GM21737 (cell line): ENCODE results near the gene USP32.
A peak's percentile ranks its signal among the peaks of the same experiment; 100 is the strongest.
"Not testable (repeated sequence)": the region's sequence is repeated elsewhere in the genome, so short reads cannot be mapped to it uniquely, and the experiment has no call there.

Experiments used
- ATAC-seq: cut with Tn5 transposase; IDR thresholded peaks from one replicate; pipeline ENCODE4 v1.9.1; 2021; ENCODE audit warnings: mild to moderate bottlenecking, moderate library complexity; ENCODE audit not compliant: unreplicated experiment

USP32 gene

DNA sequence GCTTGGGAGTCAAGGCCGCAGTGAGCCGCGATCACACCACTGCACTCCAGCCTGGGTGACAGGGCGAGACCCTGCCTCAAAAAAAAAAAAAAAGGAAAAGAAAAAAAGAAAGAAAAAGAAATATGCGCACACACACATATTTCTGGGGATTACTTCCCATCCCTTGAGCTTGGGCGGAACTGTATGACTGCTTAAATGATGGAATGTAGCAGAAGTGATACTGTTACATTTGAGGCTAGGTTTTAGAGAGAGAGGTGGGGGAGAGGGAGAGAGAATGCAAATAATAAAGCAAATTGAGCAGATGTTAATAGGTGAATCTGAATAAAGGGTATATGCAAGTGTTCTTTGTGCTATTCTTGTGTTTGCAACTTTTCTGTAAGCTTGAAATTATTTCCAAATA is 12.0 kb upstream of the USP32 start:
- no peak for ATAC-seq

DNA sequence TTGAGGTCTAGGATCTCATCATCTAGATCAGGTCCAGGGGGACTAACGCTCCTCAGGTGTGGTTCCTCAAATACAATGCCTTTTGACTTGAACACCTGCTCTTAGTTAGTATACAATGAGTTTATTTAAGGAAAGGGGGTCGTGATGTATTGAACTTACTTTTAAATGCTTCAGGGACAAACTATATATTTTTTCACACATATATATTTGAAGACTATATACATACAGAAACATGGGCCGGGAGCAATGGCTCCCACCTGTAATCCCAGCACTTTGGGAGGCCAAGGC is 11.5 kb upstream of the USP32 start:
- ATAC-seq = no peak

DNA sequence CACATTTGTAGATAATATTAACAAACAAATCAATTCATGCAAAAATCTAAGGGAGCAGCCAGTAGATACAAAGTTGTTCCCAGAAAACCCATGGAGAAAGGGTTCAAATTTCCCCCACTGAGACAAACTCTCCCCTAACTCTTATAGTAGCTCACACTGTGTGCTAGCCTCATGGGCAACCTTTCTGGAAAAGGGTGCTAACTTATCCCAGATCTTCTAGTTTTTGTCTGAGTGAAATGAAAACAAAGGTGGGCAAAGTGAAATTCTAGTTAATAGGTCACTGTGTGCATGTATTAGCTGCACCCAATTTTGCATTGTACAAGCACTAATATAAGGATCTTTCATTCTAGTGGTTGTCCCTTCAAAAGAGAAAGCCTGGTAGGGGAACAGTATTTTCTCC is 9.9 kb upstream of the USP32 start:
- no peak for ATAC-seq

DNA sequence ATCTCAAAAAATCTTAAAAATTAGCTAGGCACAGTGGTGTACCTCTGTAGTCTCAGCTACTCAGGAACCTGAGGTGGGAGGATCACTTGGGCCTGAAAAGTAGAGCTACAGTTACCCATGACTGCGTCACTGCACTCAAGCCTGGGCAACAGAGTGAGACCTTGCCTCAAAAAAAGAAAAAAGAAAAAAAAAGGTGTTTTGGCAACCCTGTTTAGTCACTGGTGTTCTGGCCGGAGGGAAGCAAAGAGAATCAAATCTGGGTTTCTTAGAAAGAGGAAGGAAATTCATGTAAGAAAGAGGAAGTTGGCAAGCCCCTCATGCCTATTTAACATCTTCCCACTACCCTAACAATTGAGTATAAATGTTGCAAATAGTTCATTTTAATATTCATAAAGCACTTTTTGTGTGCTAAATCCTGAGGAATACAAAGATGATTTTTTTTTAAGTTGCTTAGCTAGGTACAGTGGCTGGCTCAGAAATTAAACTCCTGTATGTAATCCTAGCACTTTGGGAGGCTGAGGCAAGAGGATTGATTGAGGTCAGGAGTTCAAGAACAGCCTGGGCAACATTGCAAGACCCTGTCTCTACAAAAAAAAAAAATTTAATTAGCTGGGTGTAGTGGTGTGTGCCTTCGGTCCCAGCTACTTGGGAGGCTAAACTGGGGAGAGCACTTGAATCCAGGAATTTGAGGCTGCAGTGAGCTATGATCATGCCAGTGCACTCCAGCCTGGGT is 6.5 kb upstream of the USP32 start:
- ATAC-seq = peak; percentile 62

DNA sequence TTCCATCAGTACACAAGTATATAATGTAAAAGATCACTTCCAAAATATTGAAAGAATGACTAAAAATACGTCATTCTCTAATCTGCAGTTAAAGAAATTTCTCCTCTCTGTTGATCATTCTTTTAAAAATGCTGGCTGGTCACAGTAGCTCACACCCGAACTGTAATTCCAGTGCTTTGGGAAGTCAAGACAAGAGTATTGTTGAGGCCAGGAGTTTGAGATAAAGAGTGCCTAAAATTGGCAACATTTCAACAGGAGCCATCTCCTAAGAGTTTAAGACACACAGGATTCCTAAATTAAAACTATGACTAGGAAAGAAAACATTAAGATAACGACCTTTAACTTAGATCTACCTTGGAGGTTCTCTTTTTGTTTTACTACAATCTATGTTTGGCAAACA is 4.5 kb upstream of the USP32 start:
- no peak for ATAC-seq

DNA sequence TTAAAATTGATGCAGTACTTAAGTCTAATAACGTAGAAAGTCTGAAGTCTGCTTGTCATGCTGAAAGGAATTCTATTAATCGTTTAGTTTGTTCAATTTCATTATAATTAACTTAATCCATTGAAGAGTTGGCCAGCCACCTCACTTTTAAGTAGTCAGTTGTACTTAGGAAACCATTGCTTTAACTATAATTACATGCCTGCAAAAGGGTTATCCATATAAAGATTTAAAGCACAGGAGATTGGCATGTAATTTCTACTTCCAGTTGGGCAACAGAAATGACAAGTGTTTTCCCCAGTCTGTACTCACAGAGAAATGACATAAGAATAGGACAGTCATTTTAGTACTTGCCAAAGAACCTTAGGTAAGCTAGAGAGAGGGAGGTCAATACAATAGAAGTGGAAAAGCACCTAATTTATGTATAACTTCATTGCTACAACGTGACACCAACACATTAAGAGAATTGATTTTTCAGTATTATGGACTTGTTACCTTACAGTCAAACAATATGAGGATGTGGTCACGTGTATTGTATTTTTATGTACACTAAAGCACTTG is 3.7 kb upstream of the USP32 start:
- ATAC-seq = no peak

DNA sequence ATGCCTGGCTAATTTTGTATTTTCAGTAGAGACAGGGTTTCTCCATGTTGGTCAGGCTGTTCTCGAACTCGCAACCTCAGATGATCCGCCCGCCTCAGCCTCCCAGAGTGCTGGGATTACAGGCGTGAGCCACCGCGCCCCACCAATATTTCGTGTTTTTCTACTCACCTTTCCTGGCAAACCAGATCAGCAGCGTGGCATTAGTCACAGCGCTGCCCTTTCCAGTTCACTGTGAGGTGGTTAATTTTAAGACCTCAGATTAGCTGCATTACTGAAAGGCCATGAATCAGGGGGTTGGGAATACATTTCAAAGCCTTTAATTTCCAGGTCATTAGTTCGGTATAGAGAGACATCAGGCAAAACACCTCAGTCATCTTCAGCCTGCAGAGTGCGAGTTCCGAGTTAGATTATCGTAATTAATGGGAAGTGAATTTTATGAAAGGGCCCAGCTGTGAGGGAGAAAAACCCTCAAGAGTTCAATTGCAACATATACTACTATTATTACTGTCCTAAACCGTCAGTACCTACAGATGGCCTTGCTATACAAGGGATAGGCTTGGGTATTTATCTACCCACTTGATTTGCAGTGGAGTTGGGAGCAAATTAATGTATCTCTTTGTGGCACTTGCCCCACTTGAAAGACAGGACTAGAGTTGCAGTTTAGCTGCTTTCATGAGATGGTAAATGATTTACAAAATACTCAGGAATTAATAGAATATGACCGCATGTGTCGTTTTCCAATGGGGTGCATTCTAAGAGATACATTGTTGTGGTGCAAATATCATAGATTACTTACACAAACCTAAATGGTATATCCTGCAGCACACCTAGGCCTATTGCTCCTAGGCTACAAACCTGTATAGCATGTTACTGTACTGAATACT is 2.1 kb upstream of the USP32 start:
- no peak for ATAC-seq

DNA sequence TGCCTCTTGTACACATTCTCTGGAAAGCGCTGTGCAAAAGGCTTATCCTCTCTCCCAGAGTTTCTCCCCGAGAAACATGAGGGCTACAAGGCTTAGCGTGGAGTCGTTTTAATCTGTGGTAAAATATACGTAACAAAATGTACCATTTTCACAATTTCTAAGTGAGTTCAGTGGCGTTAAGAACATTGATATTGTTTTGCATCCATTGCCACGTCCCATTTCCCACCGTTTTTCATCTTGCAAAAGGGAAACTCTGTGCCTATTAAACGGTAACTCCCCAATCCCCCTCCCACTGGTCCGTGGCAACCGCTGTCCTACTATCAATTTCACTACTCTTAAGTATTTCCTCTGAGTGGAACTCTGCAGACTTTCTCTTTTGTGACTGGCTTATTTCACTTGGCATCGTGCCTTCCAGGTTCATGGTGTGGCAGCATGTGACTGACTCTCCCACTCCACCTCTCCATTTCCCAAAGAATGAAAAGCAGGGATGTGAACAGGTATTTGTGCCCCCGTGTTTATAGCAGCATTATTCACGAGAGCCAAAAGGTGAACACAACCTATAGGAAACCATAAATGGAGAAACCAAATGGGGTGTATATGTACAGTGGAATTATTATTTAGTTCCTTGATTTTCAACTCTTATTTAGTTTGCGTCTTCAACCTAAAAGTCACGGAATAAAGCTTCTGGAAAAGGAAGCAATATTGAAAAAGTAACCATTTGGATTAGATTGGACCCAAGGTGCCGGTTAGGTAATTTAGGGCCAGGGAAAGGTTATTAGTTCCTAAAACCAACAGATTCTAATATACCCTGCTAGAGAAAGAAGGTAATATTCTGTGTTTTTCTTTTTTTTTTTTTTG is 1.1 kb upstream of the USP32 start:
- ATAC-seq = no peak

DNA sequence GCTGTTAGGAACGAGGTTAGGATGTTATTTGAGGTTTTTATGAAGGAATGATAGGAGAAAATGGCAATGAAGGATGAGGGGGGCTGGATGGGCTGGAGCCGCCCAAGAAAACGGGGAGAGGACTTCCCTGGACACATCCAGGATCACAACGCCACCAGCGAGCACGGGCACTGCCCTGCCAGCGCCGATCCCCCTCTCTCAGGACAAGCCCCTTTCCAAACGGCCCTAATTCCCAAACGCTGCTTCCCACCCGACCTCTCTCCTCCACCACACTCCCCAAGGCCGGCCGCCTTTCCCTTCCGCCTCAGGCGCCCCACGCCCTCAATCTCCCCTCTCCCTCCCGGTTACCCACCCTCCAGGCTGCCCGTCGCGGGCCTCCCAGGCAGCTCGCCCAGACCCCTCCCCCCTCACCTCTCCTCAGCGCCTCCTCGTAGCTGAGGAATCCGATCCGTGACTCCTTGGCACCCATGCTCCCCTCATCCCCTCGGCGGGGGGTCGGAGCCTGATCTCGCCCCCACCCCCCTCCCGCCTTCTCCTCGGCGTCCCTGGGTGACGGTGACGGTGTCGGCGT is 377 bp downstream of the USP32 start:
- peak; percentile 15 for ATAC-seq

DNA sequence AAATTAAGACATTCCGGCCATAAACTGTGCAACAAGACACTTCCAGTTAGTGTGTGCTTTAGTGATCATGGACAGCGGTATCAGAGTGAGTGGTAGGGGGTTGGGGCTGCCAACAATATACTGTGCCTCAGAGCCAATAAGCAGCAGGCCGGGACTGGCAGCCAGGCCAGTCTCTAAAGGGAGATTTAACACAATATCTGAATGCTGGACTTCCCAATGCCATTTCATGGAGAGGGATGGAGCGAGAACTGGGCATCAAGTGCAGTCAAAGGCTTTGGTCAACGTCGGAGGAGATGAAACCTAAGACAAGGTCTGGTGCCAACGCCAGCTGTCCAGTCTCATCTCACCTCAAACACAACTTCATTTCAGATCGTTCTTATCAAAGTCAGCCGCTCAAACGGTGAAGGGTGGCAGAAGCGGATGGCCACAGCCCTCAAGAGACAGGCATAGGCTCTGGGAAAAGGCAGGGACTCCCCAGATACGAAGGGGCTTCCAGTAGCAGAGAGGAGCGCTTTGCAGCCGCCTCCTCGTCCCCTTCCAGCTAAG is 935 bp downstream of the USP32 start:
- ATAC-seq = no peak

DNA sequence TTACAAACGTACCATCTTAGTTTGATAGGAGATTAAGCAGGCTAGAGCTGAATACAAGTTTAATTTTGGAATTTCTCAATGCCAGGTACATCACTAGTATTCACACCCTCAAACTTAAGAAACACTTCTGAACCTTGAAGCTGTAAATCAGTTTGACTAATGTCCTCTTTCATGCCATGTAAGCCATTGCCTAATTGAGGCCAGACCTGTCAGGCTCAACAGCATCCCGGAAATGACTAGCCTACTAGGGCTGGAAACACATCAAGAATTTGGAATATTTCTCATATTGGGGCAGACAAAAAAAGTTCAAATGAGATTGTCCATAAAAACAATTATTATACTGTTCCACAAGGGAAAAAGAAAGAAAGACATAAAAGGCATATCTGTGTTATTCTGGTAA is 1.7 kb downstream of the USP32 start:
- no peak for ATAC-seq

DNA sequence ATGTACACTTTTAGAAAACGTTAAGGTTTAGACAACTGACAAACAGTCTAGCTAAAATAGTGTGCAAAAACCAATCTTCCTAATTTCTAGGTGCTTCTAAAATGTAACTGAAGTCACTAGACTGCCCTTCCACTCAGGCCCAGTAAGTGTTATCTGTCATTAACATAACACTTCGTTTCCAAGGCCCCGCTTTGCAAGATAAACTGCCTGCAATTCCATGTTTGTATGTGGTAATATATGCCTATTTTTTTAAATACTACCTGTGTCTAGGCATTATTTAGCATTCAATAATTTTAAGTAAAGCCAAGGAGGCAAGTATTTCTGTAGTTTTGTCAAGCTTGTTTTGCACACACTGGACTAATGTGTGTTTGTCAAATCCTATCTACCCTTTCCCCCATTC is 3.2 kb downstream of the USP32 start:
- ATAC-seq = no peak

DNA sequence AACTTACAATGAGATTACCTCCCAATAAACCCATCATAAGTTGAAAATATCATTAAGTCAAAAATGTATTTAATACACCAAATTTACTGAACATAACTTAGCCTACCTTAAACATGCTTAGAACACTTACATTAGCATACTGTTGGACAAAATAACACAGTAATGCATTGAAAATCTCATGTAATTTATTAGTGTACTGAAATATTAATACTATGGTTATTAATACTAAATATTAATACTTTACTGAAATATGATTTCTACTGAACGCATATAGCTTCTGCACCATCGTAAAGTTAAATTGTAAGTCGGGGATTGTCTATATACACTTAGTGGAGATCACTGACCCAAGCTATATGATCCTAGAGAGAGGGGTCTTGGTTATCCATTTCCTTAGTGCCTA is 4.3 kb downstream of the USP32 start:
- ATAC-seq = no peak

DNA sequence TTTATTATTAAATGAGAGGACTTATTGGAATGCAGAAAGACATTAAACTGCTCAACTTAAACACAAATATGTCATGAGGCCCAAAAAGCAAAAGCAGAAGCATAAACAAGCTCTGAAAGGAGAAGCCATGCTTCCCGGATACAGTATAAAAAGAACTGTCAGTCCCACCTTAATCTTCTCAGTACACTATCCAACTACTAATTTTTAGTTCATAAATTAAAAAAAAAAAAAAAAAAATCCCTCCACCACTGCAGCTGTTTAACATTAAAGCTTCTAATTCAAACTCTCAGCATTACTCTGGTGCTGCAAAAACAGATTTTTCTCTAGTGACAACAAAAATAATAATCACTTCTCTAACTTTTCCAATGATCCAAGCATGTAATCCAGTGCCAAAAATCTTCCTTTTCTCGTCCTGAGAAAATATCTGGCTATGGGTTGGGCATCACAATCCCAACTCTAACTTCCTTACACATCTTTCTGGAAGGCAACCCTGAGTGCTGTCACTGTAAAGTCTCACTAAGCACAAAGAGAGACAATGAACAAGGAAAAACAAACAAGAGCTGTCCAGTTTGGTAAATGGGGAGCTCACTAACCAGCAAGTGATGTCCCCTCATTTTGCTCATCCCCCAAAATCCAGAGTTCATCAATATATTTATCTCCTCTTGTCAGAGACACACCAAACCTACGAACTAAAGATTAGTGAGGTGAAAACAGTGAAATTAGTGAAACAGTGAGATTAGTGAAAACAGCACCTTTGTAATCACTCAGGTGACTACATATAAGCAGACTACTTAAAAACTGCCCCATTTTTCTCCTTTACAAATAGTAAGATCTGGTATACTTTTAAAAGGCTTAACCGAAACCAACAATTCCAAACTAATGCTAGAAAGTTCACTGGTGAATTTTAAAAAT is 5.5 kb downstream of the USP32 start:
- no peak for ATAC-seq

DNA sequence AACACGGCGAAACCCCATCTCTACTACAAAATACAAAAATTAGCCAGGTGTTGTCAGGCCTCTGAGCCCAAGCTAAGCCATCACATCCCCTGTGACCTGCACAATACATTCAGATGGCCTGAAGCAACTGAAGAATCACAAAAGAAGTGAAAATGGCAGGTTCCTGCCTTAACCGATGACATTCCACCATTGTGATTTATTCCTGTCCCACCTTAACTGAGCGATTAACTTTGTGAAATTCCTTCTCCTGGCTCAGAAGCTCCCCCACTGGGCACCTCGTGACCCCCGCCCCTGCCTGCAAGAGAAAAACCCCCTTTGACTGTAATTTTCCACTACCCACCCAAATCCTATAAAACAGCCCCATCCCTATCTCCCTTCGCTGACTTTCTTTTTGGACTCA is 7.0 kb downstream of the USP32 start:
- not testable (repeated sequence) for ATAC-seq

DNA sequence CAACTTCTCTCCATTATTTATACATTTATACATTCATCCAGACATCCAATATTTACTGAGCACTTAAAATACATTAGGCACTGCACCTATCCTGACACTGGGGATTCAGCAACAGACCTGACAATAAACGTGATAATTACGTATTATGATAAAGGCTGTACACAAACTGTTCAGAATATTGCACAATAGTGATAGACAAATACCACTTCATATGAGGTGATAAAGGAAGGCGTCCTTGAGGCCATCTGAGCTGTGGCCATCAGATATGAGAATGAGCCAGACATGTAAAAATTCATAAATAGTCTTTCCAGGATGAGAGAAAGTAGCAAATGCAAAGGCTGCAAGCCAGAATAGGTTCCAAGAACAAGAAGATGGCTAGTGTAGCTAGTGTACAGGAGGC is 8.6 kb downstream of the USP32 start:
- no peak for ATAC-seq

DNA sequence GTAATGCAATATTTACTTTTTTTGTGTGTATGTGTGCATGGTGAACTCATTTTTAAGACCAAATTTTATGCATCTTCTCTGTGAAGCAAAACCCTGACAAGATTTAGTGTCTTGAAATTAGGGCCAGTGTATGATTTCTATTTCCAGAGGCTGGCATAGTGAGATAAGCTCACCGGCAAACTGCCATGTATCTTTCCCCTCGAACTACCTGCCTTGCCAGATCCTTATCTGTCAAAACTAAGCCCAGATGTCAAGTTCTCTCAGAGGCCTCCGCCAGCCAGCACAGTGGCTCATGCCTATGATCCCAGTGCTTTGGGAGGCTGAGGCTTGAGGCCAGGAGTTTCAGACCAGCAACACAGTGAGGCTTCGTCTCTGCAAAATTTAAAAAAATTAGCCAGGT is 10.0 kb downstream of the USP32 start:
- ATAC-seq = no peak

DNA sequence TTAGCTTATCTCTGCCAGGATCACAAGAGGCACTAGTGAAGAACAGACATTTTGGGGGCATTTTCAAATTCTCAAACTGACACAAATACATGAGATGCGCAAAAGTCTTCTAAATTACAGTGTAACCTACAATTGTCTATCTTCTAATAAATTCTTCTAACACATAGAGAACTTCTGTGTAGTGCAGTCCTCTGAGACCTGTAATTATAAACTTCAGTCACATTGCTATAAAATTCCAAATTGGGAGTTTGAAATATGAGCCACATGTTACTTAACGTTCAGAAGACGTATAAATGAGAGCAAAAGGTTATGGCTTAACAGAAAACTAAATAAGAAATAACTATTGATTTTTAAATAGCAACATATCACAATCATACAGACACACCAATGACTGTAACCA is 12.5 kb downstream of the USP32 start:
- not testable (repeated sequence) for ATAC-seq

DNA sequence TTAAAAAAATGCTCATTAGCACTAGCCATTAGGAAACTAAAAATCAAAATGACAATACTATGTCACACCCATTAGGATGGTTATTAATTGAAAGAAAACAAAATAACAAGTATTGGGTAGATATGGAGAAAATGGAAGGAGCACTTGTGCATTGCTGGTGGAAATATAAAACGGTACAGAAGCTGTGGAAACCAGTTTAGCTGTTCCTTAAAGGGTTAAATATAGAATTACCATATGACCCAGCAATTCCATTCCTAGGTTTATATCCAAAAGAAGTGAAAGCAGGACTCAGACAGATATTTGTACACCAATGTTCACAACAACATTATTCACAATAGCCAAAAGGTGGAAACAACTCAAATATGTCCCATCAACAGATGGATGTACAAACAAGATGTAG is 13.7 kb downstream of the USP32 start:
- not testable (repeated sequence) for ATAC-seq
